ENCODE measurements around the gene NDRG4. TPM values are rescaled to one million over a fixed set of nuclear protein-coding genes. Genes with fewer than 3 reads are reported as not detected.

Gene NDRG4
- total and polyA plus RNA-seq, 2 of the 13 experiments (the other 11 are each of a cell fraction or from before 2014, with no cell fraction given): 1.7 to 2.7 TPM

DNA sequence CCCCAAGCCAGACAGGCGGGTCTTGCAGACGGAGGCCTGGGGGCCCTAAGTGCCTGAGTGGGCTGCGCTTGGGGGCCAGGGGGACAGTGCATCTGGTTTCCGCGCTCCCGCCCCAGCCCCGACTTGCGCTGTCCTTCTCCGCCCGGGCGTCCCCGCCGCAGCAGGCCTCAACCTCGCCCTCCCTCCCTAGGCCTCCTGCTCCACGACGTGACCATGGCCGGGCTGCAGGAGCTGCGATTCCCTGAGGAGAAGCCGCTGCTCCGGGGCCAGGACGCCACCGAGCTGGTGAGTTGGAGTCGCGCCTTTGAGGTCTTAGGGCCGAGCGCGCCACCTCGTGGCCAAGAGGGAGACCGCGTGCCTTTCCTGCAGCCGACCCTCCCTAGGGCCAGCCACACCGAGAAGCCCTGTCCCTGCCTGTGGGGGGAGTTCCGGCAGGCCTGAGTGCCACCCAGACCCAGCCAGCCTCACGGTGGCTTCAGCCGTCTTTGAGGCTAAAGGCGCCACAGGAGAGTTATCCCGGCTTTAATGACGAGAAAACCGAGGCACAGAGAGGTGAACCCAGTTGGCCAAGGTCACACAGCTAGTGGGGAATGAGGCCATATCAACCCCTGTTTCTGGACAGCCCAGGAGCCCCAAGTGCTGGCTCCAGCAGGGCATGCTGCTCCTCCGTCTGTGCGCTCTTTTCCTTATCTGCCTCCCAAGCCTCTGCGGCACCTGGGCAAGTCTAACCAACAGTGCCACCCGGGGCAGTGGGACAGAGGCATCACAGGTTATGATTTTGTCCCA lies 12.2 kb upstream of the NDRG4 start (continued):
- TF ChIP-seq ZNF780A (CRISPR knock-in tag; IDR thresholded peaks at IDR 0.05) (no peak), ZNF10 (CRISPR knock-in tag; IDR thresholded peaks at IDR 0.05; ENCODE audit: borderline replicate concordance, low read depth) (no peak), MYC (CRISPR knock-in tag; IDR thresholded peaks at IDR 0.05; ENCODE audit: borderline replicate concordance) (peak; percentile 71; the same call in 1 of the 2 replicates), SCMH1 (CRISPR knock-in tag; IDR thresholded peaks at IDR 0.05; ENCODE audit: borderline replicate concordance) (no peak), ZNF383 (CRISPR knock-in tag; IDR thresholded peaks at IDR 0.05; ENCODE audit: borderline replicate concordance) (peak; percentile 51; the same call in 1 of the 2 replicates), SP2 (CRISPR knock-in tag; IDR thresholded peaks at IDR 0.05) (0 out of 2 replicates have a peak, but pooled peaks have one; percentile 21), KDM2A (CRISPR knock-in tag; IDR thresholded peaks at IDR 0.05; ENCODE audit: borderline replicate concordance, low read depth) (peak; percentile 75), KDM5A (IDR thresholded peaks at IDR 0.05; ENCODE audit: borderline replicate concordance, low read length) (no peak), SPEN (CRISPR knock-in tag; IDR thresholded peaks at IDR 0.05; ENCODE audit: low read depth) (peak; percentile 75; the same call in 1 of the 2 replicates), ESRRA (CRISPR knock-in tag; IDR thresholded peaks at IDR 0.05; ENCODE audit: low read depth) (0 out of 2 replicates have a peak, but pooled peaks have one; percentile 34), HNF4A (CRISPR knock-in tag; IDR thresholded peaks at IDR 0.05) (no peak), ZNF674 (CRISPR knock-in tag; IDR thresholded peaks at IDR 0.05; ENCODE audit: low read depth) (no peak), ZBTB38 (CRISPR knock-in tag; IDR thresholded peaks at IDR 0.05) (peak; percentile 77; the same call in 1 of the 2 replicates), RBFOX2 (IDR thresholded peaks at IDR 0.05; ENCODE audit: low read depth, low read length) (no peak), SIX4 (CRISPR knock-in tag; IDR thresholded peaks at IDR 0.05) (no peak), CEBPB (IDR thresholded peaks at IDR 0.05; ENCODE audit: borderline replicate concordance, low read depth, low read length) (no peak), FOSL2 (CRISPR knock-in tag; IDR thresholded peaks at IDR 0.05) (peak; percentile 41; the same call in 1 of the 2 replicates)
- TF ChIP-seq, protein P1, sequence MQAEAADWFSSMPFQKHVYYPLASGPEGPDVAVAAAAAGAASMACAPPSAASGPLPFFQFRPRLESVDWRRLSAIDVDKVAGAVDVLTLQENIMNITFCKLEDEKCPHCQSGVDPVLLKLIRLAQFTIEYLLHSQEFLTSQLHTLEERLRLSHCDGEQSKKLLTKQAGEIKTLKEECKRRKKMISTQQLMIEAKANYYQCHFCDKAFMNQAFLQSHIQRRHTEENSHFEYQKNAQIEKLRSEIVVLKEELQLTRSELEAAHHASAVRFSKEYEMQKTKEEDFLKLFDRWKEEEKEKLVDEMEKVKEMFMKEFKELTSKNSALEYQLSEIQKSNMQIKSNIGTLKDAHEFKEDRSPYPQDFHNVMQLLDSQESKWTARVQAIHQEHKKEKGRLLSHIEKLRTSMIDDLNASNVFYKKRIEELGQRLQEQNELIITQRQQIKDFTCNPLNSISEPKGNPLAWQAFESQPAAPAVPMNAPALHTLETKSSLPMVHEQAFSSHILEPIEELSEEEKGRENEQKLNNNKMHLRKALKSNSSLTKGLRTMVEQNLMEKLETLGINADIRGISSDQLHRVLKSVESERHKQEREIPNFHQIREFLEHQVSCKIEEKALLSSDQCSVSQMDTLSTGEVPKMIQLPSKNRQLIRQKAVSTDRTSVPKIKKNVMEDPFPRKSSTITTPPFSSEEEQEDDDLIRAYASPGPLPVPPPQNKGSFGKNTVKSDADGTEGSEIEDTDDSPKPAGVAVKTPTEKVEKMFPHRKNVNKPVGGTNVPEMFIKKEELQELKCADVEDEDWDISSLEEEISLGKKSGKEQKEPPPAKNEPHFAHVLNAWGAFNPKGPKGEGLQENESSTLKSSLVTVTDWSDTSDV (CRISPR knock-in tag; IDR thresholded peaks at IDR 0.05): 0 out of 2 replicates have a peak, but pooled peaks have one; percentile 62
- TF ChIP-seq, protein P2, sequence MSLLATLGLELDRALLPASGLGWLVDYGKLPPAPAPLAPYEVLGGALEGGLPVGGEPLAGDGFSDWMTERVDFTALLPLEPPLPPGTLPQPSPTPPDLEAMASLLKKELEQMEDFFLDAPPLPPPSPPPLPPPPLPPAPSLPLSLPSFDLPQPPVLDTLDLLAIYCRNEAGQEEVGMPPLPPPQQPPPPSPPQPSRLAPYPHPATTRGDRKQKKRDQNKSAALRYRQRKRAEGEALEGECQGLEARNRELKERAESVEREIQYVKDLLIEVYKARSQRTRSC (CRISPR knock-in tag; IDR thresholded peaks at IDR 0.05; ENCODE audit: low read depth): no peak
- TF ChIP-seq, protein P3, sequence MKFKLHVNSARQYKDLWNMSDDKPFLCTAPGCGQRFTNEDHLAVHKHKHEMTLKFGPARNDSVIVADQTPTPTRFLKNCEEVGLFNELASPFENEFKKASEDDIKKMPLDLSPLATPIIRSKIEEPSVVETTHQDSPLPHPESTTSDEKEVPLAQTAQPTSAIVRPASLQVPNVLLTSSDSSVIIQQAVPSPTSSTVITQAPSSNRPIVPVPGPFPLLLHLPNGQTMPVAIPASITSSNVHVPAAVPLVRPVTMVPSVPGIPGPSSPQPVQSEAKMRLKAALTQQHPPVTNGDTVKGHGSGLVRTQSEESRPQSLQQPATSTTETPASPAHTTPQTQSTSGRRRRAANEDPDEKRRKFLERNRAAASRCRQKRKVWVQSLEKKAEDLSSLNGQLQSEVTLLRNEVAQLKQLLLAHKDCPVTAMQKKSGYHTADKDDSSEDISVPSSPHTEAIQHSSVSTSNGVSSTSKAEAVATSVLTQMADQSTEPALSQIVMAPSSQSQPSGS (CRISPR knock-in tag; IDR thresholded peaks at IDR 0.05): 0 out of 2 replicates have a peak, but pooled peaks have one; percentile 38
- TF ChIP-seq, protein P4, sequence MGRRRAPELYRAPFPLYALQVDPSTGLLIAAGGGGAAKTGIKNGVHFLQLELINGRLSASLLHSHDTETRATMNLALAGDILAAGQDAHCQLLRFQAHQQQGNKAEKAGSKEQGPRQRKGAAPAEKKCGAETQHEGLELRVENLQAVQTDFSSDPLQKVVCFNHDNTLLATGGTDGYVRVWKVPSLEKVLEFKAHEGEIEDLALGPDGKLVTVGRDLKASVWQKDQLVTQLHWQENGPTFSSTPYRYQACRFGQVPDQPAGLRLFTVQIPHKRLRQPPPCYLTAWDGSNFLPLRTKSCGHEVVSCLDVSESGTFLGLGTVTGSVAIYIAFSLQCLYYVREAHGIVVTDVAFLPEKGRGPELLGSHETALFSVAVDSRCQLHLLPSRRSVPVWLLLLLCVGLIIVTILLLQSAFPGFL (CRISPR knock-in tag; IDR thresholded peaks at IDR 0.05): no peak
